Measurements from ENCODE around the gene GIGYF2.
"Not testable (repeated sequence)": the region's sequence is repeated elsewhere in the genome, so short reads cannot be mapped to it uniquely, and the experiment has no call there.

GIGYF2 gene

GRCh38 chr2:232697059-232697806 lies at the start of gene GIGYF2:
Gene GIGYF2 (plus strand): TSS chr2:232697331. CDS start chr2:232735198, 37,867 bp downstream.
- peak; percentile 98 for DNase-seq (ENCODE audit: low spot score)

GRCh38 chr2:232649033-232649432 lies 48.1 kb upstream of the GIGYF2 start:
- no peak for DNase-seq (ENCODE audit: low spot score)

GRCh38 chr2:232652505-232652851 lies 44.7 kb upstream of the GIGYF2 start:
- DNase-seq (ENCODE audit: low spot score), result no peak

GRCh38 chr2:232653441-232653840 lies 43.7 kb upstream of the GIGYF2 start:
- no peak for DNase-seq (ENCODE audit: low spot score)

- no peak for DNase-seq (ENCODE audit: low spot score)
Observed at GRCh38 chr2:232655392-232655791, 41.7 kb upstream of the GIGYF2 start.

GRCh38 chr2:232658217-232658785 lies 38.8 kb upstream of the GIGYF2 start:
- no peak for DNase-seq (ENCODE audit: low spot score)

- DNase-seq (ENCODE audit: low spot score), result no peak
Observed at GRCh38 chr2:232659359-232659758, 37.8 kb upstream of the GIGYF2 start.

- no peak for DNase-seq (ENCODE audit: low spot score)
Observed at GRCh38 chr2:232662486-232663260, 34.5 kb upstream of the GIGYF2 start.

- no peak for DNase-seq (ENCODE audit: low spot score)
Observed at GRCh38 chr2:232666051-232666805, 30.9 kb upstream of the GIGYF2 start.

GRCh38 chr2:232667989-232668583 lies 29.0 kb upstream of the GIGYF2 start:
- DNase-seq (ENCODE audit: low spot score), result no peak

- DNase-seq (ENCODE audit: low spot score), result no peak
Observed at GRCh38 chr2:232668805-232669444, 28.2 kb upstream of the GIGYF2 start.

GRCh38 chr2:232672588-232672987 lies 24.5 kb upstream of the GIGYF2 start:
- DNase-seq (ENCODE audit: low spot score), result no peak

GRCh38 chr2:232674491-232674890 lies 22.6 kb upstream of the GIGYF2 start:
- no peak for DNase-seq (ENCODE audit: low spot score)

GRCh38 chr2:232675381-232675780 lies 21.8 kb upstream of the GIGYF2 start:
- no peak for DNase-seq (ENCODE audit: low spot score)

GRCh38 chr2:232680006-232680405 lies 17.1 kb upstream of the GIGYF2 start:
- DNase-seq (ENCODE audit: low spot score), result no peak

- no peak for DNase-seq (ENCODE audit: low spot score)
Observed at GRCh38 chr2:232681527-232681926, 15.6 kb upstream of the GIGYF2 start.

GRCh38 chr2:232683368-232683767 lies 13.8 kb upstream of the GIGYF2 start:
- DNase-seq (ENCODE audit: low spot score), result no peak

GRCh38 chr2:232685391-232685790 lies 11.7 kb upstream of the GIGYF2 start:
- DNase-seq (ENCODE audit: low spot score), result not testable (repeated sequence)

- DNase-seq (ENCODE audit: low spot score), result no peak
Observed at GRCh38 chr2:232687382-232688160, 9.6 kb upstream of the GIGYF2 start.

GRCh38 chr2:232688201-232688600 lies 8.9 kb upstream of the GIGYF2 start:
- no peak for DNase-seq (ENCODE audit: low spot score)
